NCI-H2171 (cell line): Measurements from ENCODE around the gene TMTC2.

Source experiments
- DNase-seq: peaks from one replicate; lab custom pipeline; 2025; lab: John Stamatoyannopoulos, UW

TMTC2 gene

DNA sequence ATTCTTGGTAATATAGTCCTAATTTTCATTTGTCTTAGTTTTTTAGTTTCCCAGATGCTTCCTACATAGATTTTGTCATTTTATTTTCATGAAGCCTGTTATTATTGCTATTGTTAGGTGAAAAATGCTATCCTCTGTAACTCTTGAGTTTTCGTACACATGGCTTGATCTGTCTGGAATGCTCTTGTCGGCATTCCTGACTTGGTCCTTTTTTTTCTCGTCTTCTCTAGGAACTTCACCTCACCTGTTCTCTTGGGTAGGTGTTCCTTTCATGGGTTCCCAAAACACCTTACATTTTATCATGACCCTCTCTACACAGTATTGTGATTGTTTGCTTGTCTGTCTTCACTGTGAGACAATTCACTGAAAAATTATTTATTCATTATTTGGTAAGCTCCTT lies 267.4 kb downstream of the TMTC2 start:
- no peak for DNase-seq

DNA sequence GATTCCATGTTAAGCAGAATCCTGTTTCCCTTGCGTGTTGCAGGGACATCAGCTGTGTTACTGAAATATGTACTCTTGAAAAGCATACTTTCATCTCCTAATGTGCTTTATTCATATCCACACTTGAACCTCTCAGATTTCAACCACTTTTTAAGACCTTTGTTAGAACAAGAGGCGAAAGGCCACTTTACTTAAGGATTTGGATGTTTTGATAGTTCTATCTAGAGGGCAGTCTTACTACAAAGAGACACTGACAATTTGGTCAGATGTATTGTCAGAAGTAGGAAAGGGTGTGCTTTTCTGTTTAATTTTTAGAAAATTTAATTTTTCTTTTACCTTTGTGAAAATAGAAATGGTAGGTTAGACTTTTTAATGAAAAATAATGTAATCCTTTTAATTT lies 267.9 kb downstream of the TMTC2 start:
- DNase-seq, result no peak

- DNase-seq, result no peak
These were observed 268.3 kb downstream of the TMTC2 start for GRCh38 chr12:82955043-82955442.

DNA sequence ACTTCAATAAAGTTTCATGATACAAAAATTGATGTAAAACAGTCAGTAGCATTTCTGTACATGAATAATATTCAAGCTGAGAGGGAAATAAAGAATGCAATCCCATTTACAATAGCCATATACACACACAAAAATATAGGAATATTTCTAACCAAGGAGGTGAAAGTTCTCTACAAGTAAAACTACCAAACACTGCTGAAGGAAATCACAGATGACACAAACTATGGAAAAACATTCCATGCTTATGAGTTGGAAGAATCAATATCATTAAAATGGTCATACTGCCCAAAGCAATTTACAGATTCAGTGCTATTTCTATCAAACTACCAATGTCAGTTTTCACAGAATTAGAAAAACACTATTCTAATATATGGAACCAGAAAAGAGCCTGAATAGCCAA lies 272.3 kb downstream of the TMTC2 start:
- DNase-seq, result no peak

GRCh38 chr12:82959821-82960220 lies 273.1 kb downstream of the TMTC2 start:
- DNase-seq, result no peak

DNA sequence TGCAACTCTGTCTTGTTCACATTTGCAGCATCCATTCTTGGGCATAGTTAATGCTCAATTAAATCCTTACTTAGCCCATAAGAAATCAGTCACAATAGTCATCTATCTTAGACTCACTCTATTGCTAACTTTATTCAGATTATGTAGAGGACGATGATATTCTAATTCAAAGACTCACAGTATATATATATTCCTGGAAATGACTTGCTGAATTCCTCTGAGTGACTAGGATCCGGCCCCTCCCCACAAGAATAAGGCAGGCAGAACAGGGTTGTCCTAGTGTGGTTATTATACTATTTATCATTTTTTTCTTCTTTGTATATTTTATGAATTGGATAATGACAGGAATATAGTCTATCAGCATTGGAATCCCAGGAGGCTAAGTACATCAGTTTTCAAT lies 275.1 kb downstream of the TMTC2 start:
- DNase-seq, result no peak

GRCh38 chr12:82963956-82964355 lies 277.2 kb downstream of the TMTC2 start:
- peak; percentile 45 for DNase-seq

GRCh38 chr12:82964446-82964845 lies 277.7 kb downstream of the TMTC2 start:
- peak; percentile 68 for DNase-seq

DNA sequence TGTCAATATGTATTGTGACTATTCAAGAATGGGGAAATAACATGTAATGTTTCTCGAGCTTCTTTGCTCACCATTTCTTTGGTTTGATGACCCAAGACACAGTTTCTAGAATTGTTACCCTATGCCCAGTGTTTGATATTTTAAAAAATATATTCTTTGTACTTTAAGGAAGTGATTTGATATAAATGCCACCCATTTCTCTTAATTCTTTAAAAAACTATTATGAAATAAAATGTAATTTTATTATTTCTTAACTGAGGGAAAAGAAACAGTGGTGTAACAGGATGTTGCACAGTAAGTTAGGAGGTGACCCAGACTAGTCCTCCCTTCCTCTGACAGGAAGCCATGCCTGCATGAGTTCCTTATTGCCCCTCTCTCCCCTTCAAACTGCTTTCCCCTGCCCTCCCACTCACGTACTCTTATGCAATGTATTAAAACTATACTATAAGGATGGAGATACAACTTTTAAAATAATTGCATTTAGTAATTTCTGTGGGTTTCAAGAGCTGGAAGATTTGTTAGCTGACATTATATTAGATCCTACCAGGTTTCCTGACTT lies 279.4 kb downstream of the TMTC2 start:
- no peak for DNase-seq

- peak; percentile 84 for DNase-seq
These were observed 282.1 kb downstream of the TMTC2 start for GRCh38 chr12:82968631-82969367.

DNA sequence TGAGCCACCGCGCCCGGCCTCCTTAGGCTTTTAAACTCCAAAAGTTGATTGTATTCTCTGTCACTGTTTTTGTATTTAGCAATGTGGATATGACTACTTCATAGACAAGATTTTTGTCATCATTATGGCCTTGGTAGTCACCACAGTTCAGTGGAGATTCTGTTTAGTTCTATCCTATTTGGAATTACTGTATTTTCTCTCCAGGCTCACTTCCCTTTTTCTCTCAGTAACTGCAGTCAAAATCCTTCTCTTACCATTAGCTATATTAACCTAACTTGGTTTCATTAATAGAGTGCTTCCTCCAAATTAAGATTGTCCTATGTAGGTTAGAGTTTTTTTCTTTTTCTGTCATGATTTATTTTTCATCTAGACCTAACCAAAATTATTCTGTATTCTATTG lies 283.9 kb downstream of the TMTC2 start:
- DNase-seq, result no peak

GRCh38 chr12:82971584-82971983 lies 284.9 kb downstream of the TMTC2 start:
- no peak for DNase-seq

DNA sequence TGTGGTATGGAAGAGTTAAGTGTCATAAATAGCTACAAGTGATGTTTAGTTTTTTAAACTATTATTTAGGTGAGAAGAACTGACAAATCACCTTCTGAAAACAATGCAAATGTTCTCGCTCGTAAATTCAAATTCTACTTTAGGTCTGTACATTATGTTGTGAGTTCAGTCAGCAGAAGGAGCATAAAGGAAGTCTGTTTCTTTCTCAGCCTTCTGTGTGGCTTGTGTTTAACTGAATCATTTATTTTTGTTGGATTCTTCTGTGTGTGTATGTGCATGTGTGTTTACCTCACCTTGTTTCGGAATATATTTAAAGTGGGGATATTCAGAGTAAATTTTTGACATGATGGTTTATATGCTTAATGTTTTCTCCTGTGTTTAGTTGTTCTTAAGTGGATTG lies 285.9 kb downstream of the TMTC2 start:
- no peak for DNase-seq

- DNase-seq, result peak; percentile 57
These were observed 286.9 kb downstream of the TMTC2 start for GRCh38 chr12:82973592-82973991.

DNA sequence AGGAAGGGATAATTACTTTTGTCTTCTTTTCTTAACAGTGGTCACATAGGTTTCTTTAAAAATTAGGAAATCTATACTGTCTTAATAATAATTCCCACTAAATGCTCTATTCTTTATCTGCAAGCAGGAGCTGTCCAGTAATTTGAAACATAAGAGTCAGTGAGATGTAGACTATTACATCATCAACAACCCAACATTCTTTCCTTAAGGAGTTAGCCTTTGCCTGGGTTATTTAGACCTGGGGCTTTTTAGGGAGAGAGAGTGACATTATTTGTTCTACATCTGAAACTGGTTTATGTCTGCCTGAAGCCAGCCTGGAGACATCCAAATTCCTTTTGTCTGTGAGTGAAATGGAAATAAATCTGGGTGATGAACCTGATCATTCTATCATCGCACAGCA lies 294.4 kb downstream of the TMTC2 start:
- DNase-seq, result no peak

DNA sequence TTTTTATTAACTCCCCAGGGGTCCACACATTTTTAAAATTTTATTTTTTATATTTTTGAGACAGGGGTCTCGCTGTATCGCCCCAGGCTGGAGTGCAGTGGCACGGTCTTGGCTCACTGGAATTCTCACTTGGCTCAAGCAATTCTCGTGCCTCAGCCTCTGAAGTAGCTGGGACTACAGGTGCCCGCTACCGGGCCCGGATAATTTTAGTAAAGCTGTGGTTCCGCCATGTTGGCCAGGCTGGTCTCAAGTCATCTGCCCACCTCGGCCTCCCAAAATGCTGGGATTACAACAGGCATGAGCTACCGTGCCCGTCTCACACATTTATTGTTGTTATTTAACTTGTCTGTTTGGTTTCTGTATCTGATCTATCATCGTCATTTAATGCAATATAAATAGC lies 307.4 kb downstream of the TMTC2 start:
- no peak for DNase-seq

DNA sequence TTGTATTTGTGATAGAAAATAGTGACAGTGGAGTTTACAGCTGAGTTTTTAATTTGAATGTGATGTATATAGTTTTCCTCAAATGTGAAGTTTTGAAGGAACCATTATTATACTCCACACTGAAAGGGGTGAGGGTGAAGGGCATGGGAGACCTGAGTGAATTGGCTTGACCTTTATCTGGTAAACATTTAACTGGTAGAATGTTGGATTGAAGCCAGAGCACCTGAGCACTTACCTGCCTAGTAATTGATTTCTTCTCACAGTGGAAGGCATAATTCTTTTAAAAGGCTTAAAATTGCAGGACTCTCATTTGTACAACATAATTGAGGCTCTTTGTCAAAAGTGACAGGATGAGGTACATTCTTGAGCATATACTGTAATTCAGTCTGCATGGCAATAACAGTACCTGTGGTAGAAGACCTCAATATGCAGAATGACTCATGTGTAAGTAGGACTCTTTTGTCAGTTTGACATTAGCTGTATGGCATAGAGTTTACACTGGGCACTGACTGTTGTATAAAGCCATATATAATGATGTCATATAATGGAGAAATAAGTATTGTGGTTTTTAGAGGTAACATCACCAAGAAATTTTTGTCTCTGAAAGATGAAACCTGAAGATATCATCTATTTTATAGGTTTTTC lies 309.6 kb downstream of the TMTC2 start:
- no peak for DNase-seq

- no peak for DNase-seq
These were observed 311.8 kb downstream of the TMTC2 start for GRCh38 chr12:82998509-82998908.

- no peak for DNase-seq
These were observed 316.3 kb downstream of the TMTC2 start for GRCh38 chr12:83003026-83003425.

- no peak for DNase-seq
These were observed 319.0 kb downstream of the TMTC2 start for GRCh38 chr12:83005534-83006197.

DNA sequence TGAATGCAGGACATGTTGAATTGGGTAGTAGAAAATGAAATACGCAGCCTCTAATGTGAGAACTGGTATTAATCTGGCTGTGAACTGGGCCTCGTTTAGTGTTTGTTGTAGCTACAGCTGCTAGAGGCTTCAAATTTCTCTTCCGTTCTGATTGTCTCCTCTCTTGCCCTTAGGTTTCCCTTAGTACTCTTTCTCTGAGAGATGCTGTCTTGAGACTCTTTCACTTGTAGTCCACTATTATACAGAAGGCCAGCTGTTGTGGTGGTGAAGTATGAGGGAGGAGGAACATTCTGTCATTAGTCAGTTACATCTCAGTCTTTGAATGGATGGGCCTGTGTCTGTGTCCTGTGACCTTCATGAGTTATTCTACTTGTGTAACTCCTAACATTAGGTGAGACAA lies 322.0 kb downstream of the TMTC2 start:
- no peak for DNase-seq

DNA sequence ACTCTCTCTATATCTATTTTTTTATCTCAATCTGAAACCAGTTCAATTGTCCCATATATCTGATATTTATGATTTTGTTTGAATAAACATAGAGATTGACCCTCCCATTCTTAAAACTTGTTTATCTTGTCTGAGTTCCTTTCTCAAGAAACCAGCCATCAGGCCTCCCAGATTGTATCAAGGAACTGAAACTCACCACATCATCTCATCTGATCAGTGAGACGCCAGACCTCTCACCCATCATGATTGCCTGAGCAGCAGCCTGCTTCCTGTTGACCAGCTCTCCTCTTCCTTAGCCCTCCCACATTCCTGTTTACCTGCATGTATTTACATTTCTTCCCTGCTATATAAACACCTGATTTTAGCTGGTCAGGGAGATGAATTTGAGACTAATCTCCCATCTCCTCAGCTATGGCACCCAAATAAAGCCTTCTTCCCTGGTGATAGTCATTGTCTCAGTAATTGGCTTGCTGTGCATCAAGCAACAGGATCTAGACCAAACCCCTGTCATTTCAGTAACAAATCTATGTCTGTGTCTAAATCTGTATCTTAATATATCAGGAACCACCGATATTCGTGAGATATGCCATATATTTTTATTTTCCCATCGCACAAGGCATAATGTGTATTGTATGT lies 323.6 kb downstream of the TMTC2 start:
- DNase-seq, result no peak
